Measurements from ENCODE around the gene LDLRAP1. TPM values are rescaled to one million over a fixed set of nuclear protein-coding genes. Genes with fewer than 3 reads are reported as not detected.

LDLRAP1 gene
- total and polyA plus RNA-seq, 2 of the 4 experiments (the other 2 are of a cell fraction): 4.5 to 14.4 TPM

DNA sequence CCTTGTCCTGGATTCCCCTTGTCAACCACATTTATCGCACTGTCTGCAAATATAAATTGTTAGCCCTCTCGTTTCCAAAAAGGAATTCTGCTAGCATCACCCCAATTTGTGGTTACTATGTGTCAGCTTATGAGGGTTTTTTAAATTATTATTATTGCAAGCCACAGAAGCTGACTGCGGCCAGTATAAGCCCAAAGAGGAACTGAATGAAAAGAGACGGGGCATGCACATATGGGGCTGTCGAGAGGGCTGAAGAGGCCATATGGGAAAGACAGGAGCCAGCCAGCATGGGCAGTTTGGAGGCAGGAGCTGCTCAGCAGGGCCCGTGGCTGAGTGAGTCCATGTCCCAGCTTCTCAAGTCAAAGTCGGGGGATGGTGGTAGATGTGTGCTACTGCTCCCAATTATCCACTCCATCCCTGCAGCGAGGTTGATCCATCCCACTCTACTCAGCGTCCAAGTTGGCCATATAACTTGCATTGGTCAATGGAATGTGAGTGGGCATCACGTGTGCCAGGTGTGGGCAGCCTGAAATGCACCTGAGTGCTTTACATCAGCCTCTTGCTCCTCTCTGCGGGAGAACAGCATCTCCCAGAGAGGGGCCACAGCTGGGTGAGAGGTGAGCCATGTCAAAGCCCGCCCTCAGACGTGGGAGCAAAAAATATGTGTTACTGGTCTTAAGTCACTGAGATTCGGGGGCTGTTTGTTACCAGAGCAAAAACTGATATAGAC lies 37.6 kb upstream of the LDLRAP1 start:
- Histone ChIP-seq H4K5ac (ENCODE audit: low read depth, low read length) (peak overlapping the region; percentile 45; the same call in 1 of the 2 replicates), H3K14ac (replicated peaks; ENCODE audit: low read depth, low read length) (no peak overlapping the region), H3K4me2 (ENCODE audit: low read depth, low read length) (no peak overlapping the region), H4K91ac (ENCODE audit: insufficient read depth, low read depth, low read length) (peak overlapping the region; percentile 48; the same call in 1 of the 2 replicates), H3K4me3 (ENCODE audit: insufficient read depth, low read depth, low read length) (no peak overlapping the region), H3K56ac (ENCODE audit: extremely low read depth, insufficient read depth, low read length) (no peak overlapping the region), H3K9me3 (ENCODE audit: control insufficient read depth, insufficient read depth, low read length) (no peaks in the 10 kb centered on the region), H2BK15ac (ENCODE audit: low read depth, low read length) (peak overlapping the region; percentile 70; the same call in 1 of the 3 replicates), H3K23ac (ENCODE audit: low read depth, low read length) (no peak overlapping the region), H3K9me1 (ENCODE audit: insufficient read depth, low read length) (peaks cover 12% of the 10 kb centered on the region), H4K8ac (ENCODE audit: low read depth in 2 of 2, low read length in 2 of 2) (0 out of 4 replicates have a peak overlapping the region, but pooled peaks of 1 of the 2 experiments have one; percentile 50), H2AK9ac (replicated peaks; ENCODE audit: low read depth, low read length, poor library complexity) (no peak overlapping the region), H3K9ac (ENCODE audit: low read depth, low read length) (no peak overlapping the region), H3K4ac (ENCODE audit: low read depth, low read length) (peak overlapping the region; percentile 55; the same call in 1 of the 2 replicates), H3K79me1 (ENCODE audit: low read depth in 1 of 2, low read length in 2 of 2) (0 out of 4 replicates have a peak, but pooled peaks cover 0 to 4% of the 10 kb centered on the region in 2 experiments), H2BK20ac (ENCODE audit: low read depth, low read length) (peak overlapping the region; percentile 69), H3K36me3 (ENCODE audit: control insufficient read depth, insufficient read depth, low read length) (no peaks in the 10 kb centered on the region), H3K27me3 (ENCODE audit: control insufficient read depth, insufficient read depth, low read length) (no peaks in the 10 kb centered on the region), H2BK120ac (ENCODE audit: low read depth, low read length) (peak overlapping the region; percentile 46; the same call in 1 of the 2 replicates), H2AK5ac (ENCODE audit: low read depth, low read length) (peak overlapping the region; percentile 75), H3K4me1 (ENCODE audit: control insufficient read depth, insufficient read depth, low read length) (peaks cover 33% of the 10 kb centered on the region), H4K20me1 (ENCODE audit: insufficient read depth, low read length) (0 out of 2 replicates have a peak, but pooled peaks cover 4% of the 10 kb centered on the region), H2BK5ac (ENCODE audit: low read depth, low read length, poor library complexity, severe bottlenecking) (no peak overlapping the region), H3K18ac (ENCODE audit: low read depth, low read length) (peak overlapping the region; percentile 27), H2AFZ (replicated peaks; ENCODE audit: low read length, poor library complexity) (no peak overlapping the region), H3K27ac (ENCODE audit: insufficient read depth, low read length) (peak overlapping the region; percentile 20; the same call in 1 of the 2 replicates)
- in situ Hi-C loops (cut with MboI; ENCODE audit: low sequenced_read_pairs): loop anchor here (25.0 kb wide), 1 partner anchor 94 kb away; the partner anchor contains the start of gene RHCE
- DNase-seq (no peak), ATAC-seq (ENCODE audit: low read depth) (0 out of 2 replicates have a peak, but pooled peaks have one; percentile 4)
- 100% methylated on average over 1 of the region's 14 CpGs; no CpG with 5 or more reads in 1 of the 2 experiments for WGBS, 2 experiments (ENCODE audit: extremely low coverage in 2 of 2, insufficient read length in 1 of 2)
- ChIA-PET POLR2A (ENCODE audit: unreplicated experiment) (no interaction called here), CTCF (interaction anchor here (1.4 kb wide), 1 partner anchor 15 kb away, joined by 4 read pairs; no protein-coding TSS in a partner anchor)
- TF ChIP-seq CEBPB (IDR thresholded peaks at IDR 0.05; ENCODE audit: low read depth, low read length) (no peak), MAFK (IDR thresholded peaks at IDR 0.05; ENCODE audit: low read depth, low read length) (no peak), NFE2L2 (IDR thresholded peaks at IDR 0.05; ENCODE audit: low read depth, low read length) (no peak), USF2 (IDR thresholded peaks at IDR 0.05; ENCODE audit: low read depth, low read length) (no peak)
- dilution Hi-C loops (cut with HindIII; ENCODE audit: low sequenced_read_pairs, unreplicated experiment): no loop called here
- no TSS peak for BruUV-seq (replicated peaks)
- intact Hi-C loops (cut with micrococcal nuclease): no loop called here
